GM21390 (cell line): ENCODE results near the gene DBET.
A peak's percentile ranks its signal among the peaks of the same experiment; 100 is the strongest.
"Not testable (repeated sequence)": the region's sequence is repeated elsewhere in the genome, so short reads cannot be mapped to it uniquely, and the experiment has no call there.

ENCODE experiments used
- ATAC-seq: cut with Tn5 transposase; IDR thresholded peaks from one replicate; pipeline ENCODE4 v1.9.1; 2021; ENCODE audit not compliant: unreplicated experiment

The DBET gene

GRCh38 chr4:190064342-190064741 lies at the start of gene DBET:
Gene DBET (plus strand): TSS chr4:190064502.
- not testable (repeated sequence) for ATAC-seq

- ATAC-seq: peak; percentile 50
Measured at GRCh38 chr4:190014771-190015537, 49.3 kb upstream of the DBET start.

- no peak for ATAC-seq
Measured at GRCh38 chr4:190015538-190016368, 48.5 kb upstream of the DBET start.

- ATAC-seq: no peak
Measured at GRCh38 chr4:190016369-190017289, 47.7 kb upstream of the DBET start.

- ATAC-seq: no peak
Measured at GRCh38 chr4:190017357-190018200, 46.7 kb upstream of the DBET start.

GRCh38 chr4:190018201-190018920 lies 45.9 kb upstream of the DBET start:
- no peak for ATAC-seq

- ATAC-seq: no peak
Measured at GRCh38 chr4:190019023-190019858, 45.1 kb upstream of the DBET start.

GRCh38 chr4:190019859-190020463 lies 44.3 kb upstream of the DBET start:
- ATAC-seq: not testable (repeated sequence)

GRCh38 chr4:190020790-190021717 lies 43.2 kb upstream of the DBET start:
- ATAC-seq: no peak

GRCh38 chr4:190021973-190022372 lies 42.3 kb upstream of the DBET start:
- ATAC-seq: not testable (repeated sequence)

- not testable (repeated sequence) for ATAC-seq
Measured at GRCh38 chr4:190022614-190023281, 41.6 kb upstream of the DBET start.

- not testable (repeated sequence) for ATAC-seq
Measured at GRCh38 chr4:190027156-190027555, 37.1 kb upstream of the DBET start, which contains the start of gene FRG2. Gene FRG2 (minus strand): TSS chr4:190027256. CDS start chr4:190027204, 52 bp downstream.

- not testable (repeated sequence) for ATAC-seq
Measured at GRCh38 chr4:190031264-190031663, 33.0 kb upstream of the DBET start.

- ATAC-seq: peak; percentile 64
Measured at GRCh38 chr4:190037704-190038388, 26.5 kb upstream of the DBET start.

GRCh38 chr4:190040873-190041272 lies 23.4 kb upstream of the DBET start:
- not testable (repeated sequence) for ATAC-seq

GRCh38 chr4:190047627-190048026 lies 16.7 kb upstream of the DBET start:
- ATAC-seq: not testable (repeated sequence)
